Measurements from ENCODE around the gene AHCYL2.

DNA sequence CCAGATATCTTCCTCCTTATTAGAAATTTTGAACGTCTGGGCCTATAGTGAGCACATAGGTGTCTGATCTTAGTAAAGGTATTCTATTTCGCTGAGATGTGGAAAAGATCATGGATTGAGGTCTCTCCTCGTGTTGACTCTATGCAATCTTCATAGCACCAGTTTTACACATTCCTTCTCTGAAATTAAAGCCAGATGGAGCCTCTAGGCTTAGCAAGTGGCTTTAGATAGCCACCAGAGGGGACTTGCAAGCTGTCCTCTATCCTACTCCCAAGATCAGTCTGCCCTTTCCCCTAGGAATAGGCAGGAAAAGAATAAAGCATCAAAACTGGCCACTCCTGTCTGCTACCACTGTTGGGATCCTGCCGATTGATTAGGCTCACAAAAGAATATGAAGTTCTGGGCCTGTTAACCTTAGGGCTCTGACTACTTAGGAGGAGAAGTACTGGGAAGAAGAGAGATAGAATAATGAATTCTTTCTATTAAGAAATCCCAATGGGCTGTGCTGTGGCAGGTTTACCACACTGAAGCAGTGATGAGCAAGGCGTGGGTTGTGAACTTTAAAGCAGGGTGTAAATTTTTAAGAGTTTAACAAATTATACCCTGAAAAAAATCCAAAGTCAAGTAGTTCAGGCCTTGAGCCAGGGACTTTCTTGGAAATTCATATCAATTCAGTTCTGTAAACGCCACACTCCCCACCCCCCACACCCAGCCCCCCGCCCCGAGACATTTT lies 207.2 kb downstream of the AHCYL2 start:
- no peak for TF ChIP-seq EZH2phosphoT487 (IDR thresholded peaks at IDR 0.05; ENCODE audit: borderline replicate concordance, low read depth, low read length)
- TF ChIP-seq, protein P1, sequence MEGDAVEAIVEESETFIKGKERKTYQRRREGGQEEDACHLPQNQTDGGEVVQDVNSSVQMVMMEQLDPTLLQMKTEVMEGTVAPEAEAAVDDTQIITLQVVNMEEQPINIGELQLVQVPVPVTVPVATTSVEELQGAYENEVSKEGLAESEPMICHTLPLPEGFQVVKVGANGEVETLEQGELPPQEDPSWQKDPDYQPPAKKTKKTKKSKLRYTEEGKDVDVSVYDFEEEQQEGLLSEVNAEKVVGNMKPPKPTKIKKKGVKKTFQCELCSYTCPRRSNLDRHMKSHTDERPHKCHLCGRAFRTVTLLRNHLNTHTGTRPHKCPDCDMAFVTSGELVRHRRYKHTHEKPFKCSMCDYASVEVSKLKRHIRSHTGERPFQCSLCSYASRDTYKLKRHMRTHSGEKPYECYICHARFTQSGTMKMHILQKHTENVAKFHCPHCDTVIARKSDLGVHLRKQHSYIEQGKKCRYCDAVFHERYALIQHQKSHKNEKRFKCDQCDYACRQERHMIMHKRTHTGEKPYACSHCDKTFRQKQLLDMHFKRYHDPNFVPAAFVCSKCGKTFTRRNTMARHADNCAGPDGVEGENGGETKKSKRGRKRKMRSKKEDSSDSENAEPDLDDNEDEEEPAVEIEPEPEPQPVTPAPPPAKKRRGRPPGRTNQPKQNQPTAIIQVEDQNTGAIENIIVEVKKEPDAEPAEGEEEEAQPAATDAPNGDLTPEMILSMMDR (conservative IDR thresholded peaks at IDR 0.05; ENCODE audit: low read length), result no peak

All from OCI-LY7 (cell line).